Neural crest cell (in vitro differentiated cells): ENCODE data around the gene ARMC9. TPM values are rescaled to one million over a fixed set of nuclear protein-coding genes. Genes with fewer than 3 reads are reported as not detected.
A peak's percentile ranks its signal among the peaks of the same experiment; 100 is the strongest.
"Not testable (repeated sequence)": the region's sequence is repeated elsewhere in the genome, so short reads cannot be mapped to it uniquely, and the experiment has no call there.

Source experiments
- DNase-seq: peaks from one replicate; pipeline ENCODE4 v3.0.0; 2021; ENCODE audit warnings: low read depth, mixed read lengths, low spot score
- H3K27ac Mint-ChIP-seq: one replicate; pipeline ENCODE4 v1.8.0; 2021; ENCODE audit warnings: mild to moderate bottlenecking, mixed read lengths; ENCODE audit not compliant: unreplicated experiment
- H3K27me3 Mint-ChIP-seq: 2 replicates; pipeline ENCODE4 v1.8.0; 2021; ENCODE audit warnings: low read depth, mild to moderate bottlenecking, mixed read lengths
- H3K36me3 Mint-ChIP-seq: 2 replicates; pipeline ENCODE4 v1.8.0; 2021; ENCODE audit warnings: low read depth, mild to moderate bottlenecking, mixed read lengths
- H3K4me1 Mint-ChIP-seq: 2 replicates; pipeline ENCODE4 v1.8.0; 2021; ENCODE audit warnings: mixed read lengths
- H3K4me3 Mint-ChIP-seq: one replicate; pipeline ENCODE4 v1.8.0; 2021; ENCODE audit warnings: mild to moderate bottlenecking, mixed read lengths
- H3K9me3 Mint-ChIP-seq: 2 replicates; pipeline ENCODE4 v1.8.0; 2021; ENCODE audit warnings: mixed read lengths
- total RNA-seq: library from RNA; stranded (reverse); gene quantifications from 2 replicates; pipeline ENCODE4 v1.2.1, GENCODE V29; 2021
- TF ChIP-seq, protein P1 (sequence below): fragments of 200-600 bp; sonication (generic); conservative IDR thresholded peaks from 2 replicates; pipeline ENCODE4 v1.5.0; 2021; ENCODE audit warnings: antibody characterized with exemption, mild to moderate bottlenecking

The ARMC9 gene
- total RNA-seq, 1 donor from 2014 or later = 35.0 TPM

DNA sequence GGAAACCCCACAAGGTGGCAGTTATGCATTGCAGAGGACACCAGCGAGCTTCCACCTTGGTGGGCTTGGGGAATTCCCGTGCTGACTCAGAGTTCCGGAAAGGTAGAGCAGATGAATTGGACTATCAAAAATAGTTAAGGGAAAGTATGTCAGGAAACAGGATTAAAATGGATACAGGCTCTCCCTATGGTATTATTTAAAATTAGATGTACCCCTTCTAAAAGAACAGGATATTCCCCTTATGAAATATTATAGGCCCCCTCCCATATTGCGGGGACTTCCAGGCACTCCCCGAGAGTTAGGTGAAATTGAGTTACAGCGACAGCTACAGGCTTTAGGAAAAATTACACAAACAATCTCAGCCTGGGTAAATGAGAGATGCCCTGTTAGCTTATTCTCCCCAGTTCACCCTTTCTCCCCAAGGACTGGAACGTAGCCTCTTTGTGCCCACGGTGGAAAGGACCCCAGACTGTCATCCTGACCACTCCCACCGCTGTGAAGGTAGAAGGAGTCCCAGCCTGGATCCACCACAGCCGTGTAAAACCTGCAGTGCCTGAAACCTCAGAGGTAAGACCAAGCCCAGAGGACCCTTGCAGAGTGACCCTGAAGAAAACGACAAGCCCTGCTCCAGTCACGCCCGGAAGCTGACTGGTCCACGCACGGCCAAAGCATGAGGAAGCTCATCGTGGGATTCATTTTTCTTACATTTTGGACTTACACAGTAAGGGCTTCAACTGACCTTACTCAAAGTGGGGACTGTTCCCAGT lies 207.4 kb downstream of the ARMC9 start:
- H3K9me3 Mint-ChIP-seq, H3K27me3 Mint-ChIP-seq, H3K4me1 Mint-ChIP-seq, H3K4me3 Mint-ChIP-seq, H3K36me3 Mint-ChIP-seq, DNase-seq: not testable (repeated sequence)
- peak overlapping the region; percentile 84 for H3K27ac Mint-ChIP-seq
- TF ChIP-seq, protein P1, sequence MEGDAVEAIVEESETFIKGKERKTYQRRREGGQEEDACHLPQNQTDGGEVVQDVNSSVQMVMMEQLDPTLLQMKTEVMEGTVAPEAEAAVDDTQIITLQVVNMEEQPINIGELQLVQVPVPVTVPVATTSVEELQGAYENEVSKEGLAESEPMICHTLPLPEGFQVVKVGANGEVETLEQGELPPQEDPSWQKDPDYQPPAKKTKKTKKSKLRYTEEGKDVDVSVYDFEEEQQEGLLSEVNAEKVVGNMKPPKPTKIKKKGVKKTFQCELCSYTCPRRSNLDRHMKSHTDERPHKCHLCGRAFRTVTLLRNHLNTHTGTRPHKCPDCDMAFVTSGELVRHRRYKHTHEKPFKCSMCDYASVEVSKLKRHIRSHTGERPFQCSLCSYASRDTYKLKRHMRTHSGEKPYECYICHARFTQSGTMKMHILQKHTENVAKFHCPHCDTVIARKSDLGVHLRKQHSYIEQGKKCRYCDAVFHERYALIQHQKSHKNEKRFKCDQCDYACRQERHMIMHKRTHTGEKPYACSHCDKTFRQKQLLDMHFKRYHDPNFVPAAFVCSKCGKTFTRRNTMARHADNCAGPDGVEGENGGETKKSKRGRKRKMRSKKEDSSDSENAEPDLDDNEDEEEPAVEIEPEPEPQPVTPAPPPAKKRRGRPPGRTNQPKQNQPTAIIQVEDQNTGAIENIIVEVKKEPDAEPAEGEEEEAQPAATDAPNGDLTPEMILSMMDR = peak; percentile 70

DNA sequence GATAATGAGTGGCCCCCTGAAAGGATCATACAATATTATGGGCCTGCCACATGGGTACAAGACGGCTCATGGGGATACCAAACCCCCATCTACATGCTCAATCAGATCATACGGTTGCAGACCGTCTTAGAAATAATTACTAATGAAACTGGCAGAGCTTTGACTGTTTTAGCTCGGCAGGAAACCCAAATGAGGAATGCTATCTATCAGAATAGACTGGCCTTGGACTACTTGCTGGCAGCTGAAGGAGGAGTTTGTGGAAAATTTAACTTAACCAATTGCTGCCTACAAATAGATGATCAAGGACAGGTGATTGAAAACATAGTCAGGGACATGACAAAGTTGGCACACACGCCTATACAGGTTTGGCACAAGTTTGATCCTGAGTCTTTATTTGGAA lies 209.3 kb downstream of the ARMC9 start:
- H3K4me3 Mint-ChIP-seq, H3K36me3 Mint-ChIP-seq, DNase-seq, H3K9me3 Mint-ChIP-seq, H3K27ac Mint-ChIP-seq: not testable (repeated sequence)
- peaks cover 22% of the 10 kb centered on the region for H3K4me1 Mint-ChIP-seq
- H3K27me3 Mint-ChIP-seq = peaks cover 13% of the 10 kb centered on the region

DNA sequence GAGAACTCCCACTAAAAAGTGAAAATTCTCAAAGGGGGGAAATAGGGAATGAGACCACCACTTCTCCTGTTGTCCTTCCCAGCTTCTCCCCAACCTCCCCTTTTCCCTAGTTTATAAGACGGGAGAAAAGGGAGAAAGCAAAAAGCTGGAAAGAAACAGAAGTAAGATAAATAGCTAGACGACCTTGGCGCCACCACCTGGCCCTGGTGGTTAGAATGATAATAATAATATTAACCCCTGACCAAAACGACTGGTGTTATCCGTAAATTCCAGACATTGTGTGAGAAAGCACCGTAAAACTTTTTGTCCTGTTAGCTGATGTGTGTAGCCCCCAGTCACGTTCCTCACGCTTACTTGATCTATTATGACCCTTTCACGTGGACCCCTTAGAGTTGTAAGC lies 209.9 kb downstream of the ARMC9 start:
- H3K36me3 Mint-ChIP-seq, H3K9me3 Mint-ChIP-seq, DNase-seq, H3K27ac Mint-ChIP-seq: not testable (repeated sequence)
- Mint-ChIP-seq H3K27me3 (peaks cover 13% of the 10 kb centered on the region), H3K4me1 (peaks cover 22% of the 10 kb centered on the region), H3K4me3 (peak overlapping the region; percentile 59)

DNA sequence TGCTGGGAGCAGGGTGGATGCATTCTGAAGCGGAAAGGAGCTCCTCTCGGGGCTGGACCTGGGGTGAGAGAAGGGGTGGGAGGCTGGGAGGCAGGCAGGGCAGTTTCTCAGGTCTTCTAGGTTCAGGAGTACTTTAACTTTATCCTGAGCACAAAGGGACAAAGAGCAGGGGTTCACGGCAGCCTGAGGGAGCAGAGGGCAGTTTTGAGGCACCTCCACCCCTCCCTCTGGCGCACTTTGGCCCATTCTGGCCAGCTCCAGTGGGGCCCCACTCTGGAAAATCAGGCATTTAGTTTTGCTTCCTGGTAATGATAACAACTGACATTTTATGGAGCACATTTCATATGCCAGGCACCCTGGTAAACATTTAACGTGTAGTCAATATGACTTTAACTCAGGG lies 211.3 kb downstream of the ARMC9 start:
- Mint-ChIP-seq H3K36me3 (peaks cover 7% of the 10 kb centered on the region), H3K27ac (no peak overlapping the region), H3K4me3 (no peak overlapping the region), H3K9me3 (peaks cover 2% of the 10 kb centered on the region), H3K27me3 (peaks cover 13% of the 10 kb centered on the region), H3K4me1 (peaks cover 22% of the 10 kb centered on the region)
- TF ChIP-seq, protein P1 = no peak
- no peak for DNase-seq

DNA sequence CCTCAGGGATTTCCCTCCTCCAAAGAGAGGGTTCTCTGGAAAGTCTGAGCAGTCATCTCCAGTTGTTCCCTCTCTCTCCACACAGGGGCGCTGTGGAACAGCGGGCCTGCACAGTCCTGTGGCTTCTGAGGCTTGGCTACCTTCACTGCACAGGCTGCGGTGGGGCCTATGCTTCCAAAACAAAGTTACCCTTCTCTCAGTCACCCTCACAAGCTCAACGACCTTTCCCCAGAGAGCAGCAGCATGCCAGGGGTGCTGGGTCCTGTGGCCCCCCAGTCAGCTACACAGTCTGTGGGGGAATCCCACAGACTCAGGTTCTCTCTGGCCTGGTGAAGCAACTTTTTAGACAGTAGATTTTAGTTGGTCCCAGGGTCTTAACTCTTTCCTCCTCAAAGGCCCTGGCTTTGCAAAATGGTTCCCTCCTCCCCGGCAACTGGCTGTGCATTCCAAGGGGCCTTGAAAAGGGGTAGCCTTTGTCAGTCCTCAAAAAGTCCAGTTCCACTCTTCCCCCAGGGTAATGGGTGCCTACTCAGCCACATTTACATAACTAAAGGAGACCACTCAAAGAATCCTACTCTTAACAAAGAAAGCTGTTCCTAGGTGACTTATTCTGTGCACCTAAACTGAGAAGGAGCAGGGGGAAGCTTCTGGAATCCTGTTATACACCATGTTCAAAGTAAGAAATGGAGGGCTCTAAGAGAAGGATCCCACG lies 212.0 kb downstream of the ARMC9 start:
- TF ChIP-seq, protein P1 = peak; percentile 61
- DNase-seq = no peak
- no peak overlapping the region for H3K27ac Mint-ChIP-seq
- H3K36me3 Mint-ChIP-seq = peaks cover 7% of the 10 kb centered on the region
- peaks cover 19% of the 10 kb centered on the region for H3K4me1 Mint-ChIP-seq
- H3K27me3 Mint-ChIP-seq = peaks cover 13% of the 10 kb centered on the region
- H3K4me3 Mint-ChIP-seq = peak overlapping the region; percentile 88
- H3K9me3 Mint-ChIP-seq = peaks cover 2% of the 10 kb centered on the region

DNA sequence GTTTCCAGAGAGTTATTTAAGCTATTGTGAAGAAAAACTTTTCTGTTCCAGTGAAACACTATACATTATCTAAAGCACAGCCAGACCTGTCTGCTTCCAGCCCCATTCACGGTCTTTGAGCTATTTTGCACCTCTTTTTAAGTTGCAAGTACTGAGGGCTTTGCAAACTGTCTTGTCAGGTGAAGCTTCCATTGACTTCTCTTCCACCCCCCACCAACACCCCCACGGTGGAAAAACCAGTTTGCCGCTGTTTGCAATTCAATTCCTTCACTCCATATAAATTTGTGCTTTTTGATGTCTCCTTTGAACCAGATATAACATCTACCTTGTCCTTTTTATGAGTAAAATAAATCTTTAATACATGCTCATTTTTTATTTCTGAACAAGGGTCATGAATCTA lies 212.8 kb downstream of the ARMC9 start:
- Mint-ChIP-seq H3K9me3 (peaks cover 2% of the 10 kb centered on the region), H3K27me3 (peaks cover 13% of the 10 kb centered on the region), H3K4me3 (peak overlapping the region; percentile 88), H3K4me1 (peaks cover 19% of the 10 kb centered on the region), H3K27ac (no peak overlapping the region), H3K36me3 (peaks cover 7% of the 10 kb centered on the region)
- TF ChIP-seq, protein P1 = no peak
- DNase-seq = no peak
